Tibial artery (tissue), 4 donors: Measurements from ENCODE around the gene UBE2E2.
"Not testable (repeated sequence)": the region's sequence is repeated elsewhere in the genome, so short reads cannot be mapped to it uniquely, and the experiment has no call there.

Experiments
- DNase-seq, 2 donors: peaks; one replicate each; pipeline ENCODE4 v3.0.0-alpha.2; 2019
- H3K27ac ChIP-seq, 2 donors: fragments of 200-600 bp; sonication (generic) in 1 of 2; 1 replicate in 1 of 2; 2 replicates in 1 of 2; pipeline ENCODE4 v1.5.1; 2018 to 2019; ENCODE audit warnings: mild to moderate bottlenecking in 1 of 2
- H3K27me3 ChIP-seq, 2 donors: fragments of 200-600 bp; sonication (generic) in 1 of 2; one replicate each; pipeline versions ENCODE4 v1.5.1 to v1.6.0; 2016 to 2019
- H3K36me3 ChIP-seq, 3 donors: fragments of 200-600 bp; sonication (generic) in 2 of 3; one replicate each; pipeline ENCODE4 v1.5.1; 2016 to 2019; ENCODE audit warnings: mild to moderate bottlenecking in 2 of 3
- H3K4me1 ChIP-seq, 4 donors: fragments of 200-600 bp; sonication (generic) in 2 of 4; 1 replicate in 3 of 4; 2 replicates in 1 of 4; pipeline ENCODE4 v1.5.1; 2016 to 2019
- H3K4me3 ChIP-seq, 2 donors: fragments of 200-600 bp; sonication (generic) in 1 of 2; 1 replicate in 1 of 2; 2 replicates in 1 of 2; pipeline ENCODE4 v1.5.1; 2018 to 2019; ENCODE audit warnings: mild to moderate bottlenecking in 2 of 2
- H3K9me3 ChIP-seq, 3 donors: fragments of 200-600 bp; sonication (generic) in 1 of 3; one replicate each; pipeline ENCODE4 v1.5.1; 2016 to 2019
- intact Hi-C: fragments of 100-400 bp; cut with DNase I; formaldehyde crosslinking; loops from one replicate; pipeline ENCODE4 v1.15.0; 2023; ENCODE audit warnings: low total_unique reads
- TF ChIP-seq, protein P1 (sequence below), 2 experiments: fragments of 200-600 bp in 1 of 2; fragments of 450-650 bp in 1 of 2; IDR thresholded peaks; one replicate each; pipeline ENCODE4 v1.5.1; 2017 to 2019; ENCODE audit warnings: antibody characterized with exemption in 2 of 2, mild to moderate bottlenecking in 1 of 2, moderate library complexity in 1 of 2

The UBE2E2 gene

GRCh38 chr3:23612296-23612891 is 409.3 kb downstream of the UBE2E2 start:
- intact Hi-C loops, result no loop called here
- no peaks in the 10 kb centered on the region for H3K27me3 ChIP-seq
- TF ChIP-seq, protein P1, sequence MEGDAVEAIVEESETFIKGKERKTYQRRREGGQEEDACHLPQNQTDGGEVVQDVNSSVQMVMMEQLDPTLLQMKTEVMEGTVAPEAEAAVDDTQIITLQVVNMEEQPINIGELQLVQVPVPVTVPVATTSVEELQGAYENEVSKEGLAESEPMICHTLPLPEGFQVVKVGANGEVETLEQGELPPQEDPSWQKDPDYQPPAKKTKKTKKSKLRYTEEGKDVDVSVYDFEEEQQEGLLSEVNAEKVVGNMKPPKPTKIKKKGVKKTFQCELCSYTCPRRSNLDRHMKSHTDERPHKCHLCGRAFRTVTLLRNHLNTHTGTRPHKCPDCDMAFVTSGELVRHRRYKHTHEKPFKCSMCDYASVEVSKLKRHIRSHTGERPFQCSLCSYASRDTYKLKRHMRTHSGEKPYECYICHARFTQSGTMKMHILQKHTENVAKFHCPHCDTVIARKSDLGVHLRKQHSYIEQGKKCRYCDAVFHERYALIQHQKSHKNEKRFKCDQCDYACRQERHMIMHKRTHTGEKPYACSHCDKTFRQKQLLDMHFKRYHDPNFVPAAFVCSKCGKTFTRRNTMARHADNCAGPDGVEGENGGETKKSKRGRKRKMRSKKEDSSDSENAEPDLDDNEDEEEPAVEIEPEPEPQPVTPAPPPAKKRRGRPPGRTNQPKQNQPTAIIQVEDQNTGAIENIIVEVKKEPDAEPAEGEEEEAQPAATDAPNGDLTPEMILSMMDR (IDR thresholded peaks at IDR 0.05), result no peak
- peak overlapping the region; percentile 41 to 45 for H3K4me3 ChIP-seq
- peak overlapping the region; percentile 78 to 80 for H3K27ac ChIP-seq
- no peaks in the 10 kb centered on the region for H3K9me3 ChIP-seq
- no peaks in the 10 kb centered on the region for H3K36me3 ChIP-seq
- peaks cover 0 to 17% (median 14%) of the 10 kb centered on the region in 4 donors for H3K4me1 ChIP-seq
- DNase-seq, result no peak

GRCh38 chr3:23615068-23615467 is 411.9 kb downstream of the UBE2E2 start:
- intact Hi-C loops, result no loop called here
- H3K4me1 ChIP-seq, result peaks cover 0 to 17% (median 14%) of the 10 kb centered on the region in 4 donors
- no peak for DNase-seq
- no peaks in the 10 kb centered on the region for H3K9me3 ChIP-seq
- H3K36me3 ChIP-seq, result no peaks in the 10 kb centered on the region
- no peak overlapping the region for H3K27ac ChIP-seq
- TF ChIP-seq, protein P1 (IDR thresholded peaks at IDR 0.05), result no peak
- no peaks in the 10 kb centered on the region for H3K27me3 ChIP-seq
- H3K4me3 ChIP-seq, result no peak overlapping the region

DNA sequence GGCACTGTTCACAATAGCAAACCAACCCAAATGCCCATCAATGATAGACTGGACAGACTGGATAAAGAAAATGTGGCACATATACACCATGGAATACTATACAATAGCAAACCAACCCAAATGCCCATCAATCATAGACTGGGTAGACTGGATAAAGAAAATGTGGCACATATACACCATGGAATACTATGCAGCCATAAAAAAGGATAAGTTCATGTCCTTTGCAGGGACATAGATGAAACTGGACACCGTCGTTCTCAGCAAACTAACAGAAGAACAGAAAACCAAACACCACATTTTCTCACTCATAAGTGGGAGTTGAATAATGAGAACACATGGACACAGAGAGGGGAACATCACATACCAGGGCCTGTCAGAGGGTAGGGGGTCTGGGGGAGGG is 415.3 kb downstream of the UBE2E2 start:
- H3K27me3 ChIP-seq, DNase-seq, intact Hi-C loops, H3K4me3 ChIP-seq, H3K4me1 ChIP-seq, H3K27ac ChIP-seq, H3K36me3 ChIP-seq, H3K9me3 ChIP-seq: not testable (repeated sequence)

DNA sequence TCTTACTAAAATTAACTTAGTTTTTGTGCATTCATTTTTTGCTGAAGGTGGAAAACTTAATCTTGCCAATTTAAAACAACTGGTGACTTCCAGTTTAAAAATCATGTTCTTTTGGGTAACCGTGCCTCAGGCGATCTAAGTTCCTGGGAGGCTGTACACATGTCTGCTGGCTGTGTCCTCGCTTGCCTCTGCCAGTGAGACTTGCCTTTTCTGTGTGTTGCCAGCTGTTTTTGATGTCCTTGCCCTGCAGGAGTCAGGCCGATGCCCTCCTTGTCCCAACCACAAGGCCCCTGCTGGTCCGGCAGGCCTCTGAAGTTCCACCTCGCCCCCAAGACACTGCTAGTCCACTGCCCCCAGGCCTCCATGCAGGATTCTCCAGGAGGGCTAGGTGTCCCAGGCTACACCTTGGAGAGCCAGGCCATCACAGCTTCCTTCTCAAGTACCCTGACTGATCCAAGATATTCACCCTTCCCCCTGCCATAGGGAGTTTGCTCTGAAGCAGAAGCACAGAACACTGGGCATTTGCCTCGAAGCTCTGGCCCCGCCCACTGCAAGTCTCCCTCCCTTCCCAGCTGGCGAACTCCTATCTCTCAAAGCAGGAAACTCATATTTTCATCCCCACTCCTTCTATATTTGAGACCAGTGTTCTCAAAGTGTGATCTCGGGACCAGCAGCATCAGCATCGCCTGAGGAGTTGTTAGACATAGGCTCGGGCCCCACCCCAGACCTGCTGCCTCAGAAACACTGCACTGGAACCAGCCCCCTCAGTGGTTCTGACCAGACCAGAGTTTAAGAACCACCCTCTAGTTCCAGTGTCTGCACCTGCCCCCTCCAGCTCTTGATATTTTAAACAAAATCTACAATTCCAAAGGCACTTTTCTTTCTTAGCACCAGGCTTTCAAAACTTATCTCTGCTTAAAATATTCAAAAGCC is 416.8 kb downstream of the UBE2E2 start:
- intact Hi-C loops, result no loop called here
- Histone ChIP-seq H3K27me3 (no peaks in the 10 kb centered on the region), H3K36me3 (no peaks in the 10 kb centered on the region), H3K4me3 (no peak overlapping the region), H3K9me3 (peaks cover 0 to 11% (median 0%) of the 10 kb centered on the region in 3 donors), H3K27ac (no peak overlapping the region), H3K4me1 (no peaks in the 10 kb centered on the region)
- TF ChIP-seq, protein P1 (IDR thresholded peaks at IDR 0.05), result no peak
- DNase-seq, result no peak

DNA sequence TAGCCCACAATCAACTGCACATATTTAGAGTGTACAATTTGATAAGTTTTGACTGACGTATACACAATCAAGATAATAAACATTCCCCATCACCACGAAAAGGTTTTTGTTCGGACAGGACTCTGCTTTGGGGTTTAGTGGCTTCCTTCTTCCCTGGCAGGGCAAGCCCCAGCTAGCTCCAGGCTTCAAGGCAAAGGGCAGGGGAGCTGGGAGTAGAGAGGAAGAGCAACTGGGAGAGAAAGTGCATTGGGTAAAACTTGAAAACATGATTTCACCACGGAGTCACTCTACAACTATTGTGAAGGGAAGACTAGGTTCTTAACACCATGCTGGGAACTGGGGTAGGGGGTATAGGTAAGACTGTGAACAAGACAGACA is 417.5 kb downstream of the UBE2E2 start:
- Histone ChIP-seq H3K27me3 (no peaks in the 10 kb centered on the region), H3K27ac (no peak overlapping the region), H3K4me3 (no peak overlapping the region), H3K9me3 (peaks cover 0 to 11% (median 0%) of the 10 kb centered on the region in 3 donors), H3K4me1 (no peaks in the 10 kb centered on the region), H3K36me3 (no peaks in the 10 kb centered on the region)
- intact Hi-C loops, result no loop called here
- TF ChIP-seq, protein P1 (IDR thresholded peaks at IDR 0.05), result no peak
- no peak for DNase-seq

DNA sequence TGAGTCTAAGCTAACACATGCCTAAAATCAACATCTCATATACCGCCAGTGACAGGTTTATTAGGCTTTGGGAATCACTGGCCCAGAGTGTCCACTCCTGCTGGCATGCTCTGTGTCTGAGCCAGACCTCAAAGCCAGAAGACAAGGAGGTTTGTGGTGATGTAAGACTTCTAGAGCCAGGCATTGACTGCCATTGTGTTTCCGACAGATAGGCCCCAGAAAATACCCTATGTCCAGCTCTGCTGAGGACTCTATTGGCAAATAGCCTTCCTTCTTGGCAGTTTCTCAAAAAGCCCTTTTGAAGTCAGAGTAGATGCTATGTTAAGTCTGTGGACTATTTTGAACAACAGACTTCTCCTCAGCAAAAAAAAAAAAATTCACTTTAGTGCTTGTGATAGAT is 420.7 kb downstream of the UBE2E2 start:
- TF ChIP-seq, protein P1 (IDR thresholded peaks at IDR 0.05), result no peak
- DNase-seq, result no peak
- no peaks in the 10 kb centered on the region for H3K27me3 ChIP-seq
- intact Hi-C loops, result no loop called here
- no peaks in the 10 kb centered on the region for H3K36me3 ChIP-seq
- no peaks in the 10 kb centered on the region for H3K4me1 ChIP-seq
- H3K27ac ChIP-seq, result no peak overlapping the region
- no peak overlapping the region for H3K4me3 ChIP-seq
- peaks cover 0 to 11% (median 0%) of the 10 kb centered on the region in 3 donors for H3K9me3 ChIP-seq
